WTC11 (cell line): ENCODE results near the gene MMP24. TPM values are rescaled to one million over a fixed set of nuclear protein-coding genes. Genes with fewer than 3 reads are reported as not detected.

Source experiments
- ATAC-seq: fragments of 200-7000 bp; cut with Tn5 transposase; 2 replicates; pipeline ENCODE4 v1.10.0; 2021; ENCODE audit warnings: mild to moderate bottlenecking, moderate library complexity
- CTCF ChIA-PET: fragments of 300-600 bp; sonication (Branson Sonifier 250); formaldehyde crosslinking; loops from one replicate; lab custom pipeline; 2021; ENCODE audit warnings: antibody characterized with exemption; lab: Charles Lee
- POLR2A ChIA-PET: fragments of 350-600 bp; sonication (Branson Sonifier 250); formaldehyde crosslinking; loops from one replicate; lab custom pipeline; 2021; ENCODE audit warnings: antibody characterized with exemption; lab: Charles Lee
- DNase-seq: peaks from one replicate; pipeline ENCODE4 v3.0.0; 2021; ENCODE audit warnings: low spot score
- H3K27ac Mint-ChIP-seq: 2 replicates; pipeline ENCODE4 v1.8.0; 2021; ENCODE audit warnings: mixed read lengths
- H3K27me3 Mint-ChIP-seq: 2 replicates; pipeline ENCODE4 v1.8.0; 2021; ENCODE audit warnings: low read depth, mild to moderate bottlenecking, moderate library complexity, mixed read lengths
- H3K36me3 Mint-ChIP-seq: 2 replicates; pipeline ENCODE4 v1.8.0; 2021; ENCODE audit warnings: mixed read lengths
- H3K4me1 Mint-ChIP-seq: 2 replicates; pipeline ENCODE4 v1.8.0; 2022; ENCODE audit warnings: mixed read lengths
- H3K4me3 Mint-ChIP-seq: 2 replicates; pipeline ENCODE4 v1.8.0; 2021; ENCODE audit warnings: mild to moderate bottlenecking, moderate library complexity, mixed read lengths
- H3K9me3 Mint-ChIP-seq: 2 replicates; pipeline ENCODE4 v1.8.0; 2021; ENCODE audit warnings: mixed read lengths
- CREM ChIP-seq: sonication (generic); formaldehyde crosslinking; IDR thresholded peaks from 2 replicates; pipeline ENCODE4 v1.8.1; 2022; ENCODE audit warnings: mild to moderate bottlenecking, missing genetic modification reagents, moderate library complexity
- EMX1 ChIP-seq: fragments of 250-450 bp; sonication (Bioruptor Pico); IDR thresholded peaks from 2 replicates; pipeline ENCODE4 v1.8.0; 2021; ENCODE audit warnings: mild to moderate bottlenecking
- FOXP4 ChIP-seq: sonication (generic); formaldehyde crosslinking; IDR thresholded peaks from 2 replicates; pipeline ENCODE4 v1.8.0; 2022; ENCODE audit warnings: mild to moderate bottlenecking, missing genetic modification reagents
- IRF2 ChIP-seq: sonication (generic); formaldehyde crosslinking; IDR thresholded peaks from 2 replicates; pipeline ENCODE4 v1.8.0; 2022; ENCODE audit warnings: low read depth, missing genetic modification reagents, borderline replicate concordance
- JAZF1 ChIP-seq: fragments of 250-450 bp; sonication (Bioruptor Pico); IDR thresholded peaks from 2 replicates; pipeline ENCODE4 v1.9.0; 2021; ENCODE audit warnings: moderate library complexity, mild to moderate bottlenecking, inconsistent platforms
- KAT7 ChIP-seq: sonication (generic); formaldehyde crosslinking; IDR thresholded peaks from 2 replicates; pipeline ENCODE4 v1.8.1; 2023; ENCODE audit warnings: missing genetic modification reagents, mild to moderate bottlenecking, borderline replicate concordance
- NFATC4 ChIP-seq: fragments of 250-450 bp; sonication (Bioruptor Pico); IDR thresholded peaks from 2 replicates; pipeline ENCODE4 v1.9.0; 2021; ENCODE audit warnings: mild to moderate bottlenecking
- NFYB ChIP-seq: sonication (generic); formaldehyde crosslinking; conservative IDR thresholded peaks from 2 replicates; pipeline ENCODE4 v1.8.0; 2022; ENCODE audit warnings: low read depth, missing genetic modification reagents
- NR2C2 ChIP-seq: sonication (generic); formaldehyde crosslinking; IDR thresholded peaks from 2 replicates; pipeline ENCODE4 v1.8.0; 2022; ENCODE audit warnings: mild to moderate bottlenecking, missing genetic modification reagents
- ZBTB43 ChIP-seq: sonication (generic); formaldehyde crosslinking; IDR thresholded peaks from 2 replicates; pipeline ENCODE4 v1.8.1; 2023; ENCODE audit warnings: mild to moderate bottlenecking, missing genetic modification reagents
- ZMAT4 ChIP-seq: fragments of 250-450 bp; sonication (Bioruptor Pico); IDR thresholded peaks from 2 replicates; pipeline ENCODE4 v1.9.0; 2021; ENCODE audit warnings: mild to moderate bottlenecking
- ZNF317 ChIP-seq: sonication (generic); formaldehyde crosslinking; IDR thresholded peaks from 2 replicates; pipeline ENCODE4 v1.8.1; 2023; ENCODE audit warnings: low read depth, mild to moderate bottlenecking, moderate library complexity, missing genetic modification reagents, borderline replicate concordance
- ZNF416 ChIP-seq: fragments of 250-450 bp; sonication (Bioruptor Pico); IDR thresholded peaks from 2 replicates; pipeline ENCODE4 v1.9.0; 2021; ENCODE audit warnings: mild to moderate bottlenecking, inconsistent platforms
- ZNF423 ChIP-seq: fragments of 250-450 bp; sonication (Bioruptor Pico); IDR thresholded peaks from 2 replicates; pipeline ENCODE4 v2.1.2; 2022; ENCODE audit warnings: mild to moderate bottlenecking, moderate library complexity
- ZNF671 ChIP-seq: fragments of 250-450 bp; sonication (Bioruptor Pico); IDR thresholded peaks from 2 replicates; pipeline ENCODE4 v1.8.0; 2021; ENCODE audit warnings: mild to moderate bottlenecking
- ZSCAN18 ChIP-seq: fragments of 250-450 bp; sonication (Bioruptor Pico); IDR thresholded peaks from 2 replicates; pipeline ENCODE4 v2.1.2; 2022; ENCODE audit warnings: mild to moderate bottlenecking, moderate library complexity
- total RNA-seq: library from RNA; stranded (reverse); gene quantifications from 3 replicates; pipeline ENCODE4 v1.2.3, GENCODE V29; 2021
- TF ChIP-seq, protein P1 (sequence below): fragments of 250-450 bp; sonication (Bioruptor Pico); conservative IDR thresholded peaks from 2 replicates; pipeline ENCODE4 v1.9.0; 2021; ENCODE audit warnings: mild to moderate bottlenecking
- TF ChIP-seq, protein P2 (sequence below): sonication (generic); formaldehyde crosslinking; IDR thresholded peaks from 2 replicates; pipeline ENCODE4 v1.8.1; 2023; ENCODE audit warnings: mild to moderate bottlenecking, missing genetic modification reagents

MMP24 gene
- total RNA-seq, 1 experiment from 2014 or later = 16.8 TPM

DNA sequence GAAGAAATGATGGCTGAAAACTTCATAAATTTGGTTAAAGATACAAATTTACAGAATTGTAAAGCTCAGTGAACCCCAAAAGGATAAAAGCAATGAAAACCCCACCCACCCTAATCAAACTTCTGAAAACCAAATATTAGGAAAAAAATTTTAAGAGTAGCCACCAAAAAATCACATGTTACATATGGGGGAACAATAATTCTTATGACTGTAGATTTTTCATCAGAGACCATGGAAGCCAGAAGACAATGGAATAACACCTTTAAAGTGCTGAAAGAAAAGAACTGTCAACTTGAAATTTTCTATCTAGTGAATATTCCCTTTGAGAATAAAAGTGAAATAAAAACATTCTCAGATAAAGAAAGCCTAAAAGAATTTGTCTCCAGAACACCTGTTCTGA, 30.2 kb upstream of the MMP24 start:
- H3K27ac Mint-ChIP-seq = no peak overlapping the region
- CTCF ChIA-PET = no interaction called here
- peak; percentile 93 for TF ChIP-seq ZNF317 (CRISPR knock-in tag)
- no peak for TF ChIP-seq ZNF423 (CRISPR knock-in tag)
- TF ChIP-seq, all 79 proteins: peak for 1
- no peak for DNase-seq
- peaks cover 23% of the 10 kb centered on the region for H3K36me3 Mint-ChIP-seq
- H3K27me3 Mint-ChIP-seq = no peaks in the 10 kb centered on the region; the same call in 1 of the 2 replicates
- H3K4me1 Mint-ChIP-seq = 0 out of 2 replicates have a peak, but pooled peaks cover 3% of the 10 kb centered on the region
- ATAC-seq = no peak
- H3K9me3 Mint-ChIP-seq = peaks cover 44% of the 10 kb centered on the region
- POLR2A ChIA-PET = interaction anchor here (0.6 kb wide), 1 partner anchor 17 kb away, joined by 3 read pairs; no protein-coding TSS in a partner anchor
- H3K4me3 Mint-ChIP-seq = no peak overlapping the region

DNA sequence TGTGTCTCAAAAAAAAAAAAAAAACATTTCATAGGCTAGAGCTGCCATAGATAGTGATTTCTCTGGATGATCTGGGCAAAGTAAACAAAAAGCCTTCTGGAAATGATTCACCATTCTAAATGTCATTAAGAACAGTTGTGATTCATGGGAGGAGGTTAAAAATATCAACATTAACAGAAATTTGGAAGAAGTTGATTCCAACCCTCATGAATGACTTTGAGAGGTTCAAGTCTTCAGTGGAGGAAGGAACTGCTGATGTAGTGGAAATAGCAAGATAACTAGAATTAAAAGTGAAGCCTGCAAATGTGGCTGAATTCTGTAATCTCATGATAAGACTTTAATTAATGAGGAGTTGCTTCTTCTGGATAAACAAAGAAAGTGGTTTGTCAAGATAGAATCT, 26.8 kb upstream of the MMP24 start:
- no peaks in the 10 kb centered on the region for H3K4me1 Mint-ChIP-seq
- DNase-seq (no peak), ATAC-seq (no peak)
- TF ChIP-seq IRF2 (CRISPR knock-in tag) (no peak), NFYB (CRISPR knock-in tag) (no peak), ZMAT4 (CRISPR knock-in tag) (no peak), NR2C2 (CRISPR knock-in tag) (no peak), NFATC4 (CRISPR knock-in tag) (no peak), ZBTB43 (no peak), CREM (CRISPR knock-in tag) (no peak), ZNF671 (no peak), FOXP4 (no peak), ZSCAN18 (CRISPR knock-in tag) (no peak), KAT7 (CRISPR knock-in tag) (no peak), EMX1 (CRISPR knock-in tag) (no peak), ZNF416 (CRISPR knock-in tag) (no peak), JAZF1 (no peak)
- TF ChIP-seq, protein P1, sequence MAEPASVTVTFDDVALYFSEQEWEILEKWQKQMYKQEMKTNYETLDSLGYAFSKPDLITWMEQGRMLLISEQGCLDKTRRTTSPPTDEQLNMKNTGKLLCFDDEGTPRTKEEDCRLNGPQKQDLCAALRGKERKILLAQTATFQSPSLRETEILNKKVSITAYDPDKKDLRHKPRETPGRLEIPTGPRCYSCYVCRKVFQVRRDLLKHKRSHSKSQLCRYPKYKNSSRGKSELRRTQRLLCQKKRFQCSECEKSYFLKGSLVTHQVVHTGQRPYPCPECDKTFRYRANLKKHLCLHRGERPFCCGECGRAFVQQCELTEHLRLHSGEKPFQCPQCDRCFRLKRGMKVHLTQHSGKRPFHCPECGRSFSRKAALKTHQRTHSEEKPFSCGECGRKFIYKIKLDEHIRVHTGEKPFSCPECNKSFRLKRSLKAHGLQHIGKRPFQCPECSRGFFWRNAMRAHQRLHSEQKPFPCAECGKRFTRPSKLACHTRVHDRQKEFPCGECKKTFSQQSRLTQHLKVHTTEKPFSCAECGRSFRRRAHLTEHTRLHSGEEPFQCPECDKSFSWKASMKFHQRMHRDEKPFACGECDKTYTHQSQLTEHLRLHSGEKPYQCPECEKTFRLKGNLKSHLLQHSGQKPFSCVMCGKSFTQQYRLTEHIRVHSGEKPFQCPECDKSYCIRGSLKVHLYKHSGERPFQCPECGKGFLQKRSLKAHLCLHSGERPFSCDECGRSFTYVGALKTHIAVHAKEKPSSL (CRISPR knock-in tag) = no peak
- TF ChIP-seq, protein P2, sequence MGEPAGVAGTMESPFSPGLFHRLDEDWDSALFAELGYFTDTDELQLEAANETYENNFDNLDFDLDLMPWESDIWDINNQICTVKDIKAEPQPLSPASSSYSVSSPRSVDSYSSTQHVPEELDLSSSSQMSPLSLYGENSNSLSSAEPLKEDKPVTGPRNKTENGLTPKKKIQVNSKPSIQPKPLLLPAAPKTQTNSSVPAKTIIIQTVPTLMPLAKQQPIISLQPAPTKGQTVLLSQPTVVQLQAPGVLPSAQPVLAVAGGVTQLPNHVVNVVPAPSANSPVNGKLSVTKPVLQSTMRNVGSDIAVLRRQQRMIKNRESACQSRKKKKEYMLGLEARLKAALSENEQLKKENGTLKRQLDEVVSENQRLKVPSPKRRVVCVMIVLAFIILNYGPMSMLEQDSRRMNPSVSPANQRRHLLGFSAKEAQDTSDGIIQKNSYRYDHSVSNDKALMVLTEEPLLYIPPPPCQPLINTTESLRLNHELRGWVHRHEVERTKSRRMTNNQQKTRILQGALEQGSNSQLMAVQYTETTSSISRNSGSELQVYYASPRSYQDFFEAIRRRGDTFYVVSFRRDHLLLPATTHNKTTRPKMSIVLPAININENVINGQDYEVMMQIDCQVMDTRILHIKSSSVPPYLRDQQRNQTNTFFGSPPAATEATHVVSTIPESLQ (CRISPR knock-in tag) = no peak
- peaks cover 42% of the 10 kb centered on the region for H3K9me3 Mint-ChIP-seq
- no peak overlapping the region for H3K27ac Mint-ChIP-seq
- CTCF ChIA-PET = no interaction called here
- no peak overlapping the region for H3K4me3 Mint-ChIP-seq
- H3K27me3 Mint-ChIP-seq = no peaks in the 10 kb centered on the region
- H3K36me3 Mint-ChIP-seq = peaks cover 23% of the 10 kb centered on the region
- POLR2A ChIA-PET = no interaction called here
